ENCODE measurements around the gene MBP. TPM values are rescaled to one million over a fixed set of nuclear protein-coding genes. Genes with fewer than 3 reads are reported as not detected.

The MBP gene
- total RNA-seq (2014; rRNA removed; shearing (Covaris generic)), result 57.8 and 65.2 TPM in 2 replicates
- 49.0 and 57.1 TPM in 2 replicates for polyA plus RNA-seq (2015; cell fraction: cytosol; rRNA removed)
- polyA plus RNA-seq (2015; cell fraction: nucleus; rRNA removed), result 47.9 and 55.1 TPM in 2 replicates

DNA sequence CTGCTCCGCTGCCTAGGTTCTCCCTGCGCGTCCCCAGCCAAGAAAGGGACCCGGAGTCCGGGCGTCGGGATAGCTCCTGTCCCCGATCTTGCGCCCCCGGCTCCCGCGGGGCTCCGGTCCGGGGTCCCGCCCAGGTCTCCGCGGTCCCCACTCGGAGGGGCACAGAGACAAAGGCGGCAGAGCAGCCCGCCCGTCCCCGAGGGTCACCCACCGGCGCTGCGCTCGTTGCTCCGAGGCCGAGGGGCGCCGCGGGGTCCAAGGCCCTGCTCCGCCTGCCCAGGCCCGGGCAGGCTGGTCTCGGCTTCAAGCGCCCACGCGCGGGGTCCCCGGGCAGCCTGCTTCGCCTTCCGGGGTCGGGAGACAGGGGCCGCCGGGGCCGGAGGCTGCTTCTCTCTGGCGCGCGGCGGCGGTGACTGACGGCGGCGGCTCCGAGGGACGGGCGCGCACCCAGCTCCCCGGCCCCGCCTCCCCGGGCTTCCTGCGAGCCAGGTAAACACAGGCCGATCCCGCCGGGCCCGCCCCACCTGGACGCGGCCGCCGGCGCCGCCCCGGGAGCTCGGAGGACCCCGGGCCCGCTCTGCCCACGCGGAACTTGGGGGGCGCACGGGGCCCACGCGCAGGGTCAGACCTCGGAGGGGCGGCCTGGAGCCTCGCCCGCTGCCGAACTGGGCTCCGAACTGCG, at the start of gene MBP:
Gene MBP, minus strand, starts transcription at position 415 of the 682 bp plus-strand sequence. CDS start 27,522 bp downstream, outside the sequence.
- DNase-seq (ENCODE audit: low read depth, low spot score), result no peak
- in situ Hi-C loops (cut with HindIII; ENCODE audit: low pct_unique_long_range_greater_than_20kb, low sequenced_read_pairs), result no loop called here

DNA sequence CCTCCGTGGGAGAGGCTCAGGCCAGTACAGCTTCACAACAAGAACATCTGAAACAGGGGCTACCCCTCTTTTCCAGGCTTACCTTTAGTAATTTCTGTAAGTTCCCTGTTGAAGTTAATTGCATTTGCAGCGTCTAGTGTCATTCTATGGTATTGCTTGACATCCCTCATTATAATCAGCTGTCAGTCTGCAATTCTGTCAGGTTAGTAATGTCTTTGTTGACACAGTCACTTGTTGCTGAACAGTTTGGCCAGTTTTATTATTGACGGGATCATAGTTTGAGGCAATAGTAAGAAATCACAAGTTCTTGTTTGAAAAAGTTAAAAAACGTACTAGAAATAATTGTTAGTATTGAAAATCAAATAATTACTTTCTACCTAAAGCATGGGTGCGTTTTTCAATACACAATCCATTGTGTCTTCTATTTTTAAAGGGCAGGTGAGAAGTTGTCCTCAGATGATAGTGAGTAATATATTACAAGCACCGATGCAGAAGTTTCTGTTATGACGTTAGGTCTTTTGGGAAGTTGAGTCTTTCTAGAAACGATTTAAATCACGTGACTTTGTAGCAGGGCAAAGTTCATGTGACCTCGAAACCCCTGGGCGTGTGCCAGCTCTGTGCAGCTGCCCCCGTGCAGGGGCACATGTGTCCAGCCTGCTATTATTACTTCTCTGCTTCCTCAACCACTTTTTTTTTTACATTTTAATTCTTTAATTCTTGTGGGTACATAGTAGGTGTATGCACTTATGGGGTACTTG, 49.5 kb upstream of the MBP start:
- no peak for DNase-seq (ENCODE audit: low read depth, low spot score)
- in situ Hi-C loops (cut with HindIII; ENCODE audit: low pct_unique_long_range_greater_than_20kb, low sequenced_read_pairs), result no loop called here

DNA sequence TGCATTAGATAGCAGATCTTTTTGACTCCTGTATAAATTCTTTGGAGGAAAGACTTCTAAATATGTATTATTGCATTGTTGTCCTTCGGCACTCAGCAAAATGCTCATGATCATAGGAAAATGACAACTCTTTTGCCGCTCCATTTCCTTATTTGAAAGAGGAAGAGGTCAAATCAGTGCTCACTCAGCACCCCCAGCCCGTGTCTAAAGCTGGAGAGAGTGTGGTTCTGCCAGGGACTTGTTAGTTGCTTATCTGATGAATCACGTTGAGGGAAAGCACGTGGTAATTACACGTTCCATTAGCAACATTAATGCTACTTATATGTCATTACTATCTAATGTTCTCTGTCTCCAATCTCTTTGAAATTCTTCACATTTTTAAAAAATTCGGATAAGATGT, 46.0 kb upstream of the MBP start:
- no peak for DNase-seq (ENCODE audit: low read depth, low spot score)
- in situ Hi-C loops (cut with HindIII; ENCODE audit: low pct_unique_long_range_greater_than_20kb, low sequenced_read_pairs), result no loop called here

DNA sequence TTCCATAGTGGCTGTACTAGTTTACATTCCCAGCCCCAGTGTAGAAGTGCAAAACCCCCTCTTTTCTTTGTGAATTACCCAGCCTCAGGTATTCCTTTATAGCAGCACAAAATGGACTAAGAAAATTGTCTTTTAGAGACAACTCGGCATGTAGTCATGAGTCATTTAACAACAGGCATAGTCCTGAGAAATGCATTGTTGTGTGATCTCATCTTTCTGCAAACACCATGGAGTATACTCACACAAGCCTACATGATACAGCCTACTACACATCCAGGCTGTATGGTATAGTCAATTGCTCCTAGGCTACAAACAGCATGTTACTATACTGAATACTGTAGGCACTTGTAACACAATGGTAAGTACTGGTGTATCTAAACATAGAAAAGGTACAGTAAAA, 44.4 kb upstream of the MBP start:
- in situ Hi-C loops (cut with HindIII; ENCODE audit: low pct_unique_long_range_greater_than_20kb, low sequenced_read_pairs), result no loop called here
- DNase-seq (ENCODE audit: low read depth, low spot score), result no peak

DNA sequence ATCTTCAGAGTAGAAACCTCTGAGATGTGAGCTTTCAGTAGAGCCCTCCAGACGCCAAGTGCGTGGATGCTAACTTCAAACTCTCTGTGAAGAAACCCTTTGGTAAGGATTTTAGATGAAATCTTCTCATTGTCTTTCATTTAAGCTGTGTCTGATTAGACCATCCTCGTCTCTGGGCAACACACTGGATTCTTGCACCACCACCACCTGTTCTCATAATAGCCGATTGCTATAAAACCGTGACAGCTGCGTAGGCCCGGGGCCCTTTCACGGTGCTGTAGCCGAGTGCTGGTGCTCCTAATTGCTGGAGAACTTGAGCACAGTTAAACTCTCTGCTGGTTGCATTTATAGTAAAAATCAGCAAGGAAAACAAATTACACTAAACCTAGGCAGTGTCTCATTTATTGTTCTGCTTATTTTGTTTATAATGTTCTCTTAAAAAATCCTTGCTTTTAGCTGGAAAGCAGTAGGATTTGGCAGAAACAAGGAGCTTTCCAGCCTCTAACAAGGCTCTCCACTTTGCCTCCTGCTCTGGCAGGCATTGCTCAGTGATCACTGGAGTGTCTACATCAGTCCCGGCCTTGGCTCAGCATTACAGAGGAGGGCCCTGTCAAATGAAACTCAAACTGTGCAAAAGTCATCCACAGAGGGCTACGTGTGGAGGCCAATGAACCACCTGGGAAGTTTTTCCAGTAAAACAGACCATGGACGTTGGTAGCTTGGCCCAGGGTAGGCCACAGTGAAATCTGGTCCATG, 40.9 kb upstream of the MBP start:
- in situ Hi-C loops (cut with HindIII; ENCODE audit: low pct_unique_long_range_greater_than_20kb, low sequenced_read_pairs), result no loop called here
- DNase-seq (ENCODE audit: low read depth, low spot score), result no peak

DNA sequence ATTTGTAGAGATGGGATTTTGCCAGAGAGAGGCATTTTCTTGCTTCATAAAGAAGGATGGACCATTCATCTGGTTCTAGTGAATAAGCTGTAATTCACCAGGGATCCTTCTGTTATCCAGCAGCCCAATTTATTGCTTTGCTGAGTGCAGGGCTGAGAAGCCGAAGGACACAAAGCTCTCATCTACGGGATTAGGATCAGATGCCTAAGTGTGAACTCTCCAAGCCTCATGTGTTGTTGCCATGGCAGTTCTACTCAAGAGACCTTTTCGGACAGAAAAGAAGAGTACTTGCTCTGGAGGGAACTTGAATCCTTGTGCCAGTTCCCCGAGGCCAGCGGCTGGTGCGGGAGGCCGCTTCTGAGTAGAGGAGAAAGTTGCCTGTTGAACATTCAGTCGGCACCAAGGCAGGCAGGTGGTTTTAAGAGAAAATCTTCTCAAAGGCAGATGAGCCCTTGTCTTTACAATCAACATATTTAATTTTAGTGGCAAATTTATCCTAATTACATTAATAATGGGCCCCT, 38.4 kb upstream of the MBP start:
- DNase-seq (ENCODE audit: low read depth, low spot score), result no peak
- in situ Hi-C loops (cut with HindIII; ENCODE audit: low pct_unique_long_range_greater_than_20kb, low sequenced_read_pairs), result no loop called here

DNA sequence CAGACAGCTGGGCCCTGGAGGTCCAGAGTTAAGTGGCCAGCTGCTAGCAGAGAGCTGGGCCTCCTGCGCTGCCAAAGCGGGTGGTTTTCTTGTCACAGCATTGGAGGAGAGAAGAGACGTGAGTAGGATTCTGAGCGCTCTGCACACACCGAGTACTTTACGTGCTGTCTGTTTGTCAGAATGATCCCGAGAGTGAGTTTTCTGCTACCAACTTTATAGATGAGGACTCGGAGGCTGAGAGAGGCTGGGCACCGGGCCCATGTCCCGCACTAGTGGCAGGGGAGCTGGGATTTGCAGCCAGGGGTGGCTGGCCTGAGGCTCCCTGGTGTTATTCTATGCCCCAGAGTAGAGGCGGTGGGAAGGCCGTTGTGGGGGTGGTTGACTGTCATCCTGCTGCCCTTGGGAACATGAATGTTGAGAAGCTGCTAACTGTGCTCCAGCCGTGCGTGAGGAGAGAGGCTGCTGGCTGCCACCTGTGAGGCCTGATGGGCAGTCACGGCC, 36.3 kb upstream of the MBP start:
- in situ Hi-C loops (cut with HindIII; ENCODE audit: low pct_unique_long_range_greater_than_20kb, low sequenced_read_pairs), result no loop called here
- DNase-seq (ENCODE audit: low read depth, low spot score), result no peak

DNA sequence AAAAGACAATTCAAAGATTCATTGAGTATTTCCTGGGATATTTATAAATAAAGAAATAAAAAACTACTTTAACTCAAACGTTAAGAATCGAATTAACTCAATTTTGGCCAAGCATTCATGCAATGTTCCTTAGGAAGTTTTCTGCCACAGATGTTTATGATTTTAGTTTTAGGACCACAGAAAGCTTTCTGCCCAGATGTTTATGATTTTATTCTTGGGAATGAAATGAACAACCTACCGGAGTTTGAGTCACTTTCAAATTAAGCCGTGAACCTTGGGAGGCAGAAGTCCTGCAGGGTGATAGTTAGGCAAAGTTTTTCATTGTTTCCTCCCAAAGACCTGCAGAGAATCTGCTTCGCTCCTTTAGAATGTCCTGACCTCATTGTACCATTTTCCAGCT, 34.7 kb upstream of the MBP start:
- no peak for DNase-seq (ENCODE audit: low read depth, low spot score)
- in situ Hi-C loops (cut with HindIII; ENCODE audit: low pct_unique_long_range_greater_than_20kb, low sequenced_read_pairs), result no loop called here

DNA sequence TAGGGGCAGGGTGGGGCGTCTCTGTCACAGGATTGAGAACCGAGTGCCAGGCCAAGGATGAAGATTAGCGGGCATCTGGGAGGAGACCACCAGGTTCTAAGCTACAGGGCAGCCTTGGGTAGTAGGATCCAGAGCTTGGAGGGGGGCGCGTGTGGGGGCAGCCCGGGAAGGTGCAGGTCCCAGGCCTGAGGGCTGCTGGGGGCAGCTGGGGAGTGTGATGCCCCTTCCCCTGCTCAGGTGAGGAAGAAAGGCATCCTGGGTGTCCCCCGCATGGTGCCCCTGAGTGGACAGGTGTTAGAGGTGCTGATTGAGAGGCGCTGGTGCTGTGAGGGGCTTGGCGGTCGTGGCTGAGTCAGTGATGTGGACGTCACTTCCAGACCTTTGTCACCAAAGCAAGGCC, 33.9 kb upstream of the MBP start:
- no peak for DNase-seq (ENCODE audit: low read depth, low spot score)
- in situ Hi-C loops (cut with HindIII; ENCODE audit: low pct_unique_long_range_greater_than_20kb, low sequenced_read_pairs), result no loop called here

DNA sequence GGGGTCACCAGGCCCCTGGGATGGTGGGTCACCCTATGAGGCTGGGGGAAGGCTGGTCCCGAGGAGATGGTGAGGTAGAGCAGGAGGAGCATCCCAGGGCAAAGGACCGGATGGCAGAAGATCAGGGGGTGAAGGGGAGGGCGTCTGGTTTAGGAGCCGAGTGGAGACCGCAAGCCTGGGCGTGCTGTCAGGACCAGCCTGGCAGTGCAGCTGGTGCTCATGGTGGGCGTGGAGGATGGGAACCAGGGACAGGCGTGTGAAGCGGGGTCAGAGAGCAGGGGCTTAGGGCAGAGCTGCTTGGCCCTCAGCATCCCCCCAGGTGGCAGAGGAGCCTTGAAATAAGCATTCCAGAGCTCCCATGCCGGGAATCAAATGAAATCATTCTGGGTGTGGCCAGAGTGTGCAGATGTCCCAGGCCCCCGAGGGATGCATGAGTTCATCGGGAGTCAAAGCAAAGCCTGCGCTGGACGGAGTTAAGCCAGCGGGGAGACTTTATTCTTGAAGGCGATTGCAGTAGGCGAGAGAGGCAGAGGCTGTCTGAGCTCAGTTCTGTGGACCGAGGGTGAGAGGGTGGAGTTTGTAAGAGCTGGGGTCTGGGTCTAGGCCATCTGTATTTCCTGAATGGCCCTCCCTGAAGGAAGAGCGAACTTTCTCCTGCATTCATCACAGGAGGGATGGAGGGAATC, 33.1 kb upstream of the MBP start:
- in situ Hi-C loops (cut with HindIII; ENCODE audit: low pct_unique_long_range_greater_than_20kb, low sequenced_read_pairs), result no loop called here
- DNase-seq (ENCODE audit: low read depth, low spot score), result no peak

DNA sequence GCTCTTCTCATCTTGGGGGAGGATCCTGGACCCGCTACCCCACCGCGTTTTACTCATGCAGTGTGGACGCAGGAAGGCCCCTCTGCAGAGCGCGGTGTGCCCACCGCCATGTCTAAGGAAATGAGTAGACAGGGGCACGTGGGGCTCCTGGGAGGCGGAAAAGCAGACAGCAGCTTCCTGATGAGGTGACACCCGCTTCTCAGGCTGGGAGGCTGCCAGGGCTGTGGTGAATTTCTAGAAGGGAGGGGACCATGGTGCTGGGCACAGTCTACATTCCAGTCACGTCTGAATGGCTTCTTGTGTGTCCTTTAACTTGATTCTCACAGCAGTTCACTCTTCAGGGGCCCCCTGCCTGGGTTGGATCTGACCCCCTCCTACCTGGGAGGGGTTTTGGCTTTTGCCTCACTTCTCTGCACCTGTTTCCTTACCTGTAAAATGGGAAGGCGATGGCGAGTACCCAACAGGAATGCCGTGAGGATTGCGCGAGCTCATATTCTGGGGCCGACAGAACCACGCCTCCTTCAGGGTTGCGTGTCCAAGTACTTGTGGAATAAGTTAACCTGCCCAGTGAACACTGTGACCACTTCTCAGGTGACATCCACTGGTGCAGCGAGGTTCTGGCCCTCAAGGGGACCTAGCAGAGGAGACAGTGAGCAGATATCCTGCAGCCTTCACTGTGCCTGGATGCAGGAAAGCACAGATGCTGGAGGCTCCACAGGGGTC, 32.3 kb upstream of the MBP start:
- no peak for DNase-seq (ENCODE audit: low read depth, low spot score)
- in situ Hi-C loops (cut with HindIII; ENCODE audit: low pct_unique_long_range_greater_than_20kb, low sequenced_read_pairs), result no loop called here

DNA sequence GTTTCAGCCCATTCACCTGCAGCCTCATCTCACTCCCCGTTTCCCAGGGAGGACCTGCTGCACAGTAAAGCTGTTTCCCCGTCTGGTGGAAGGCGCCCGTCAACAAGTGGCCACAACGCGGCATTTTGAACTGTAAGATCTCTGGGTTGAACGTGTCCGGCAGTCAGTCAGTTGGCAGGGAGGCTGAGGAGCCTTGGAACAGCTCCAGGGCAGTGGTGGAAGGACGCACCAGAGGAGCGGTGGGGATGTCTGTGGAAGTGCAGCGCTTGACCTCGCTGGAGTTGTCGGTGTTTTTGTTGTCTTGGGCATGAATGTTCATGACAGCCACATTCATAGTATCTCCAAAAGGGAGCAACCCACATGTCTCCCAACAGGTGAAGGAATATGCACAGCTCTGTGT, 31.4 kb upstream of the MBP start:
- no peak for DNase-seq (ENCODE audit: low read depth, low spot score)
- in situ Hi-C loops (cut with HindIII; ENCODE audit: low pct_unique_long_range_greater_than_20kb, low sequenced_read_pairs), result no loop called here

DNA sequence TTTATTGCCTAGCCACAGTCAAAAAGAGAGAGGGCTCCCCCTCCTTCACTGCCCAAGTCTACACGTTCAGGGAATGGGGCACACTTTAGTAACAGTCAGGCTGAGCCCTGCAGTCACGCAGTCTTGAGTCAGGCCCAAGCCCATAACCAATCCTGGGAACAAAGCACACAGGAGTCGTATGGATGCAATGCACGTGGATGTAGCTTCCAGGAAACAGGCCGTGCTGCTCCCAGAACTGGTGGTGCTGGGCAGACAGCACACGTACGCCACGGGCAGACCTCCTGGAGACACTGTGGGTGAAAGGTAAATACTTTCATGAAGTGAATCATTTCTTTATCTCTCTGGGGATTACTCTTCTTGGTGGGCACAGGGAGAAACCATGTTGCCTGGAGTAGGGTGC, 30.0 kb upstream of the MBP start:
- in situ Hi-C loops (cut with HindIII; ENCODE audit: low pct_unique_long_range_greater_than_20kb, low sequenced_read_pairs), result no loop called here
- no peak for DNase-seq (ENCODE audit: low read depth, low spot score)

DNA sequence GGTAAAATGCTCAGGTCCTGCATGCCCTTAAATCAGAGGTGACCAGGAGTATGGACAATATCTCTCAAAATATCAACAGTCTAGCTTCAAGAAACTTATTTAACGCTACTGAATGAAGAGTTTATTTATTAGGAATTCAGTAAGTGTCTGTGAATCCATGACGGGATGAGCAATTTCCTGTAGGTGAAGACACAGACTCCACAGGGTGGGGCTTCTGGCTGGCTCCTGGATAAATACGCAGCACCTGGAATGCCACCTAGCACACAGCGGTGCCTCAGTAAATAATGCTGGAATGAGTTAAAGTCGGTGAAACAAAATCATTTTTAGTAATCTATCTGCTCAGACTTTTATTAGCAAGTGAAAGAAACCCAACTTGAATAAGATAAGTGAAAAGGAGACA, 29.4 kb upstream of the MBP start:
- in situ Hi-C loops (cut with HindIII; ENCODE audit: low pct_unique_long_range_greater_than_20kb, low sequenced_read_pairs), result no loop called here
- DNase-seq (ENCODE audit: low read depth, low spot score), result no peak

DNA sequence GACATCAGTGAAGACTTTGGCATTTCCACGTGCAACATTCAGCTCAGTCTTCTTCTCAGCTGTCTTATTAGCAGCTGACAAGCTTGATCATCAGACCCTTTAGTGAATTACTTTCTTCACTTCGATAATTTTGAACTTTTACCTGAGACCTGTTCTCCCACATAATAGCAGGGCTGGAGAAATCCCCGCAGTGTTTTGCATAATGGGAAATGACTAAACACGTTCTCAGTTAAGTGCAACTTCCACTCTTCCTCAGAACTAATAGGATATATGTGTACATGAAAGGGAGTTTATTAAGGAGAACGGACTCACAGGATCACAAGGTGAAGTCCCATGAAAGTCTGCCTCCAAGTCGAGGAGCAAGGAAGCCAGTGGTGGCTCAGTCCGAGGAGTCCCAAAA, 28.8 kb upstream of the MBP start:
- no peak for DNase-seq (ENCODE audit: low read depth, low spot score)
- in situ Hi-C loops (cut with HindIII; ENCODE audit: low pct_unique_long_range_greater_than_20kb, low sequenced_read_pairs), result no loop called here

DNA sequence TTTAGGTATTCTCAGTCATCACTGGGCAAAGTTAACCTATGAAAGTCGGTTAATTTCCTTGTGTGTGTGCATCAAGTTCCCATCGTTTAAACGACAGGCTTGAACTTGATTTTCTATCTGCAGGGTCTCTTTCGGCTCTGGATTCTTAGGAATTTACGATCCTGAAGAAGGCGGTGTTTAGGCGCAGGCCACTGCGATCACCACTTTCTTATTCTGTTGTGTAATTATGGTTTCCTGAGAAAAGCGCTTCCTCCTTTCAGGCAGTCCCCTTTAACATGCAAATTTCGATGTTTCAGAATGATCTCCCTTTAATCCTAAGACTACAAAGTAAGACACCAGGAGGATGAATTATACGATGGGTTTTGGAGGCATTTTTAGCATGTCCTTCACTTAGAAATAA, 27.9 kb upstream of the MBP start:
- DNase-seq (ENCODE audit: low read depth, low spot score), result no peak

DNA sequence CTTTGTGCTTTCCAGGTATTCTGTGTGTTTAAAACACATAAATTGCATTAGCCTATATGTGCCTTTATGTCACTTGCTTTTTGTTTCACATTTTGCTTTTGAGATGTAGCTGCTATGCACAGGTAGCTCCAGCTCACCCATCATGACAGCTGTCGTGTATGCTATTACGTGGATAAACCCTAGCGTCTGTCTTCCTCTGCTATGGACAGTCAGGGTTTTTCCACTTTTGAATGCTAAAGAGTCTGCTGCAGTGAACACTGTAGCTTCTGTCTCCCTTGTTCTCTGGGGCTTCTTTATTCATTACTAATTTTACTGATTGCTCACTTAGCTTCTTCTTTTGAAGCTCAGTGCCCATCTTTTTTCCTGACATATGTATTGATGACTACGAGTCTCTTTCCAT, 24.7 kb upstream of the MBP start:
- DNase-seq (ENCODE audit: low read depth, low spot score), result no peak
- in situ Hi-C loops (cut with HindIII; ENCODE audit: low pct_unique_long_range_greater_than_20kb, low sequenced_read_pairs), result no loop called here

More for the DNA sequence above, 27.9 kb upstream of the MBP start:
- in situ Hi-C loops (cut with HindIII; ENCODE audit: low pct_unique_long_range_greater_than_20kb, low sequenced_read_pairs), result no loop called here
